Stimulated activated CD8-positive, alpha-beta memory T cell treated with anti-CD3 and anti-CD28 coated beads, Interleukin-12 subunit alpha, Interleukin-12 subunit beta, amount 100 ng/mL, for 4 hours (primary cell): ENCODE measurements around the gene GTF2H4.
"Not testable (repeated sequence)": the region's sequence is repeated elsewhere in the genome, so short reads cannot be mapped to it uniquely, and the experiment has no call there.

ENCODE experiments used
- DNase-seq: peaks from one replicate; pipeline ENCODE4 v3.0.0-alpha.2; 2020; ENCODE audit warnings: low read depth

The GTF2H4 gene

GRCh38 chr6:30907758-30908591 is at the start of gene GTF2H4:
Gene GTF2H4, plus strand, starts transcription at chr6:30908207.
- DNase-seq, result peak; percentile 89

- DNase-seq, result not testable (repeated sequence)
Observed at GRCh38 chr6:30859726-30860125, 48.3 kb upstream of the GTF2H4 start.

GRCh38 chr6:30861257-30862048 is 46.6 kb upstream of the GTF2H4 start:
- DNase-seq, result no peak

- no peak for DNase-seq
Observed at GRCh38 chr6:30862156-30862875, 45.7 kb upstream of the GTF2H4 start.

- no peak for DNase-seq
Observed at GRCh38 chr6:30864325-30864724, 43.7 kb upstream of the GTF2H4 start.

- DNase-seq, result not testable (repeated sequence)
Observed at GRCh38 chr6:30869241-30869749, 38.7 kb upstream of the GTF2H4 start.

GRCh38 chr6:30870546-30870945 is 37.5 kb upstream of the GTF2H4 start:
- no peak for DNase-seq

GRCh38 chr6:30871592-30872183 is 36.3 kb upstream of the GTF2H4 start:
- DNase-seq, result no peak

GRCh38 chr6:30873137-30873640 is 34.8 kb upstream of the GTF2H4 start:
- DNase-seq, result no peak

GRCh38 chr6:30873795-30874194 is 34.2 kb upstream of the GTF2H4 start:
- not testable (repeated sequence) for DNase-seq

- DNase-seq, result no peak
Observed at GRCh38 chr6:30875244-30876038, 32.6 kb upstream of the GTF2H4 start.

- no peak for DNase-seq
Observed at GRCh38 chr6:30876039-30876730, 31.8 kb upstream of the GTF2H4 start.

GRCh38 chr6:30877419-30878262 is 30.4 kb upstream of the GTF2H4 start:
- DNase-seq, result peak; percentile 54

GRCh38 chr6:30879684-30880427 is 28.2 kb upstream of the GTF2H4 start:
- no peak for DNase-seq

GRCh38 chr6:30880698-30881252 is 27.2 kb upstream of the GTF2H4 start:
- DNase-seq, result no peak

- no peak for DNase-seq
Observed at GRCh38 chr6:30881392-30882203, 26.4 kb upstream of the GTF2H4 start.

- DNase-seq, result no peak
Observed at GRCh38 chr6:30882204-30882758, 25.7 kb upstream of the GTF2H4 start.
